K562 (cell line): ENCODE data around the gene ACOT7. TPM values are rescaled to one million over a fixed set of nuclear protein-coding genes. Genes with fewer than 3 reads are reported as not detected.

ENCODE experiments used
- EHMT2 ChIP-seq: fragments of 450-650 bp; IDR thresholded peaks from 2 replicates; pipeline ENCODE4 v1.6.1; 2018; ENCODE audit warnings: antibody characterized with exemption
- RBM22 ChIP-seq: fragments of 200-400 bp; formaldehyde crosslinking; IDR thresholded peaks from 2 replicates; pipeline ENCODE4 v1.6.1; 2018; ENCODE audit warnings: low read length, low read depth; ENCODE audit not compliant: poor library complexity, severe bottlenecking
- ZNF23 ChIP-seq: fragments of 250-450 bp; sonication (Bioruptor Pico); IDR thresholded peaks from 2 replicates; pipeline ENCODE4 v1.4.0; 2020; ENCODE audit warnings: mild to moderate bottlenecking
- polyA plus RNA-seq, 8 experiments: library from polyadenylated mRNA; depleted of rRNA in 4 of 8; stranded (reverse) in 5 of 8; unstranded in 3 of 8; fragments of >200 nt; fragmentation: Nextera tagmentation in 2 of 8; fragmentation: Illumina TruSeq in 1 of 8; extraction: Ambion mirVana in 2 of 8; extraction: Trizol in 1 of 8; gene quantifications; 2 replicates each; pipeline versions ENCODE4 v1.2.1 to v1.2.3, GENCODE V29; 2011 to 2014; ENCODE audit warnings: inconsistent platforms in 1 of 8, missing spikeins in 1 of 8
- total RNA-seq, 7 experiments: library from RNA; depleted of rRNA in 6 of 7; stranded (reverse); fragments of >200 nt in 6 of 7; fragmentation: Illumina TruSeq in 2 of 7; extraction: Trizol in 2 of 7; gene quantifications; 2 replicates each; pipeline versions ENCODE4 v1.2.1 to v1.2.3, GENCODE V29; 2011 to 2021; ENCODE audit warnings: low replicate concordance in 1 of 7
- TF ChIP-seq, protein P1 (sequence below), 2 experiments: fragments of 450-650 bp; formaldehyde crosslinking in 1 of 2; IDR thresholded peaks; 2 replicates each; pipeline versions ENCODE4 v1.4.0 to v1.6.1; 2014 to 2020; ENCODE audit warnings: mild to moderate bottlenecking in 2 of 2, borderline replicate concordance in 1 of 2, low read depth in 1 of 2
- TF ChIP-seq, protein P2 (sequence below): sonication (generic); formaldehyde crosslinking; IDR thresholded peaks from 2 replicates; pipeline ENCODE4 v1.8.1; 2023; ENCODE audit warnings: mild to moderate bottlenecking, missing genetic modification reagents
- TF ChIP-seq, protein P3 (sequence below): fragments of 450-650 bp; IDR thresholded peaks from 2 replicates; pipeline ENCODE4 v1.6.1; 2017; ENCODE audit warnings: antibody characterized with exemption

Gene ACOT7
- total and polyA plus RNA-seq, 9 of the 15 experiments (the other 6 are each of a cell fraction or from before 2014, with no cell fraction given), result 7.0 to 92.6 (median 37.2) TPM

DNA sequence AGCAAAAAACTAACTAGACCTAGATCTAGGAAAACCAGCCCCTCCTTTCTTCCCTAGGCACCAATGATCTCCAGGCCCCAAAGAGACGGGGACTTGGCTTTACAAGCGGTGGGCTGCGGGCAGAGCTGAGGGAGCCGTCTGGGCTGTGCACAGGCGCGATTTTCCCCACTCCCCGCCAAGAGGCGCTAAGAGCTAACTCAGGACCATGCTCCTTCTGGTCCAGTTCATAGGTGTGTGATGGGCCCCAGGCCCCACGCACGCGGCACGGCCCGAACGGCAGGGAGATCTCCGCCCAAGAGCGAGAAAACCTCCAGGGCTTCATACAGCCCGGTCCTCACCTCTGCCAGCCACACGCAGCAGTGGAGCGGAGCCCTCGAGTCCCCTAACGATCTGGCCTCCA, 125.2 kb downstream of the ACOT7 start (continued):
- TF ChIP-seq, protein P1, sequence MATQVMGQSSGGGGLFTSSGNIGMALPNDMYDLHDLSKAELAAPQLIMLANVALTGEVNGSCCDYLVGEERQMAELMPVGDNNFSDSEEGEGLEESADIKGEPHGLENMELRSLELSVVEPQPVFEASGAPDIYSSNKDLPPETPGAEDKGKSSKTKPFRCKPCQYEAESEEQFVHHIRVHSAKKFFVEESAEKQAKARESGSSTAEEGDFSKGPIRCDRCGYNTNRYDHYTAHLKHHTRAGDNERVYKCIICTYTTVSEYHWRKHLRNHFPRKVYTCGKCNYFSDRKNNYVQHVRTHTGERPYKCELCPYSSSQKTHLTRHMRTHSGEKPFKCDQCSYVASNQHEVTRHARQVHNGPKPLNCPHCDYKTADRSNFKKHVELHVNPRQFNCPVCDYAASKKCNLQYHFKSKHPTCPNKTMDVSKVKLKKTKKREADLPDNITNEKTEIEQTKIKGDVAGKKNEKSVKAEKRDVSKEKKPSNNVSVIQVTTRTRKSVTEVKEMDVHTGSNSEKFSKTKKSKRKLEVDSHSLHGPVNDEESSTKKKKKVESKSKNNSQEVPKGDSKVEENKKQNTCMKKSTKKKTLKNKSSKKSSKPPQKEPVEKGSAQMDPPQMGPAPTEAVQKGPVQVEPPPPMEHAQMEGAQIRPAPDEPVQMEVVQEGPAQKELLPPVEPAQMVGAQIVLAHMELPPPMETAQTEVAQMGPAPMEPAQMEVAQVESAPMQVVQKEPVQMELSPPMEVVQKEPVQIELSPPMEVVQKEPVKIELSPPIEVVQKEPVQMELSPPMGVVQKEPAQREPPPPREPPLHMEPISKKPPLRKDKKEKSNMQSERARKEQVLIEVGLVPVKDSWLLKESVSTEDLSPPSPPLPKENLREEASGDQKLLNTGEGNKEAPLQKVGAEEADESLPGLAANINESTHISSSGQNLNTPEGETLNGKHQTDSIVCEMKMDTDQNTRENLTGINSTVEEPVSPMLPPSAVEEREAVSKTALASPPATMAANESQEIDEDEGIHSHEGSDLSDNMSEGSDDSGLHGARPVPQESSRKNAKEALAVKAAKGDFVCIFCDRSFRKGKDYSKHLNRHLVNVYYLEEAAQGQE (IDR thresholded peaks at IDR 0.05; ENCODE audit: borderline replicate concordance), result peak; percentile 32; the same call in 1 of the 2 replicates
- TF ChIP-seq, protein P1 (CRISPR knock-in tag; IDR thresholded peaks at IDR 0.05; ENCODE audit: low read depth), result no peak
- TF ChIP-seq ZNF23 (no peak), EHMT2 (no peak), RBM22 (no peak)
- TF ChIP-seq, protein P2, sequence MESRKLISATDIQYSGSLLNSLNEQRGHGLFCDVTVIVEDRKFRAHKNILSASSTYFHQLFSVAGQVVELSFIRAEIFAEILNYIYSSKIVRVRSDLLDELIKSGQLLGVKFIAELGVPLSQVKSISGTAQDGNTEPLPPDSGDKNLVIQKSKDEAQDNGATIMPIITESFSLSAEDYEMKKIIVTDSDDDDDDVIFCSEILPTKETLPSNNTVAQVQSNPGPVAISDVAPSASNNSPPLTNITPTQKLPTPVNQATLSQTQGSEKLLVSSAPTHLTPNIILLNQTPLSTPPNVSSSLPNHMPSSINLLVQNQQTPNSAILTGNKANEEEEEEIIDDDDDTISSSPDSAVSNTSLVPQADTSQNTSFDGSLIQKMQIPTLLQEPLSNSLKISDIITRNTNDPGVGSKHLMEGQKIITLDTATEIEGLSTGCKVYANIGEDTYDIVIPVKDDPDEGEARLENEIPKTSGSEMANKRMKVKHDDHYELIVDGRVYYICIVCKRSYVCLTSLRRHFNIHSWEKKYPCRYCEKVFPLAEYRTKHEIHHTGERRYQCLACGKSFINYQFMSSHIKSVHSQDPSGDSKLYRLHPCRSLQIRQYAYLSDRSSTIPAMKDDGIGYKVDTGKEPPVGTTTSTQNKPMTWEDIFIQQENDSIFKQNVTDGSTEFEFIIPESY, result peak; percentile 72; the same call in 1 of the 2 replicates
- TF ChIP-seq, protein P3, sequence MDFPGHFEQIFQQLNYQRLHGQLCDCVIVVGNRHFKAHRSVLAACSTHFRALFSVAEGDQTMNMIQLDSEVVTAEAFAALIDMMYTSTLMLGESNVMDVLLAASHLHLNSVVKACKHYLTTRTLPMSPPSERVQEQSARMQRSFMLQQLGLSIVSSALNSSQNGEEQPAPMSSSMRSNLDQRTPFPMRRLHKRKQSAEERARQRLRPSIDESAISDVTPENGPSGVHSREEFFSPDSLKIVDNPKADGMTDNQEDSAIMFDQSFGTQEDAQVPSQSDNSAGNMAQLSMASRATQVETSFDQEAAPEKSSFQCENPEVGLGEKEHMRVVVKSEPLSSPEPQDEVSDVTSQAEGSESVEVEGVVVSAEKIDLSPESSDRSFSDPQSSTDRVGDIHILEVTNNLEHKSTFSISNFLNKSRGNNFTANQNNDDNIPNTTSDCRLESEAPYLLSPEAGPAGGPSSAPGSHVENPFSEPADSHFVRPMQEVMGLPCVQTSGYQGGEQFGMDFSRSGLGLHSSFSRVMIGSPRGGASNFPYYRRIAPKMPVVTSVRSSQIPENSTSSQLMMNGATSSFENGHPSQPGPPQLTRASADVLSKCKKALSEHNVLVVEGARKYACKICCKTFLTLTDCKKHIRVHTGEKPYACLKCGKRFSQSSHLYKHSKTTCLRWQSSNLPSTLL, result no peak
